Measurements from ENCODE around the gene ACTG2.

The ACTG2 gene

DNA sequence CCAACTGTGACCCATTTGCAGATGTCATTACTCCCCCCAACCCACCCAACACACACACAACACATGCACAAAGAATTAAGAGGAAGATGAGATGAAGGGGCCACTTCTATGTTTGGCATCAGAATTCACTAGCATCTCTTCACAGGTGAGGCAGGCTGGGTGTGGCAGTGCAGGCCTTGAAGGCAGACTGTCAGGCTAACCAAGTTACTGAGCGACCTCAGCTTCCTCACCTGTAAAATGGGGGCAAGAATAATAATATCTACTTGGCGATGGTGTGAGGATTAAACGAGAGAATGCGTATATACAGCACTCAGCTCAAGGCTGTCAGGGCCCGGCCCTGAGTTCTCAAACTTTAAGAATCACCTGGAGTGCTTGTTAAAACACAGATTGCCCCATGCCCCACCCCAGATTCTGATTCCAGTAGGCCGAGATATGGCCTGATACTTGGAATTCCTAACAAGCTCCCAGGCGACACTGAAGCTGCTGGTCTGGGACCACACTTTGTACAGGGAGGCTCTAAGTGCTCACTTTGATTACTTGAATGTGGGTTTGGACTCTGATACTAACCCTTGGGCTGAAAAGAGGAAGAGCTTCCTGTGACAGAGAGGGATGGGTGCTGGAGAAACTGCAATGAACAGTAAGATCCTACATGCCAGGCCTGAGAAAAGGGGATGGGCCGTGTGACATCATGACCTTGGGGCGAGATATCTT, 1.1 kb downstream of the ACTG2 start:
- Histone ChIP-seq H2BK12ac (ENCODE audit: low read length) (no peak overlapping the region), H3K27ac (replicated peaks; ENCODE audit: low read length) (no peak overlapping the region), H2AFZ (ENCODE audit: low read length) (no peak overlapping the region), H3K79me1 (ENCODE audit: low read depth, low read length) (no peaks in the 10 kb centered on the region), H3K4ac (ENCODE audit: low read length) (no peak overlapping the region), H2BK15ac (ENCODE audit: low read length) (no peak overlapping the region), H3K18ac (ENCODE audit: low read length) (no peak overlapping the region), H3K9ac (ENCODE audit: low read depth, low read length, poor library complexity) (no peak overlapping the region), H3K4me1 (ENCODE audit: control insufficient read depth in 2 of 2, insufficient read depth in 1 of 2, low read depth in 1 of 2, low read length in 2 of 2) (peaks cover 6 to 13% of the 10 kb centered on the region in 2 donors), H3K14ac (ENCODE audit: low read length) (no peak overlapping the region), H3K27me3 (ENCODE audit: control insufficient read depth in 3 of 3, insufficient read depth in 3 of 3, low read depth in 1 of 3, low read length in 3 of 3) (peaks cover 0 to 26% (median 0%) of the 10 kb centered on the region in 3 experiments), H3K9me3 (replicated peaks in 1 of 2; ENCODE audit: control insufficient read depth in 2 of 2, insufficient read depth in 1 of 2, low read depth in 1 of 2, low read length in 2 of 2) (no peaks in the 10 kb centered on the region), H4K8ac (ENCODE audit: low read depth, low read length) (no peak overlapping the region), H2BK120ac (ENCODE audit: low read depth, low read length) (no peak overlapping the region), H3K36me3 (replicated peaks in 1 of 2; ENCODE audit: control insufficient read depth in 2 of 2, insufficient read depth in 2 of 2, low read length in 2 of 2) (no peaks in the 10 kb centered on the region), H3K23ac (ENCODE audit: low read depth, low read length, poor library complexity) (no peak overlapping the region), H4K91ac (ENCODE audit: low read depth, low read length, poor library complexity) (no peak overlapping the region), H3K4me3 (ENCODE audit: low read length in 2 of 2) (no peak overlapping the region), H2BK5ac (ENCODE audit: low read length) (no peak overlapping the region), H2AK5ac (ENCODE audit: low read depth, low read length) (no peak overlapping the region), H3K4me2 (ENCODE audit: insufficient read depth, low read length, poor library complexity, severe bottlenecking) (no peak overlapping the region)
- no CpG with 5 or more reads among the region's 9 CpGs for WGBS, 2 donors (ENCODE audit: extremely low coverage in 2 of 2, insufficient read length in 2 of 2, insufficient replicate concordance in 1 of 2)
- DNase-seq (ENCODE audit: low spot score), result no peak

DNA sequence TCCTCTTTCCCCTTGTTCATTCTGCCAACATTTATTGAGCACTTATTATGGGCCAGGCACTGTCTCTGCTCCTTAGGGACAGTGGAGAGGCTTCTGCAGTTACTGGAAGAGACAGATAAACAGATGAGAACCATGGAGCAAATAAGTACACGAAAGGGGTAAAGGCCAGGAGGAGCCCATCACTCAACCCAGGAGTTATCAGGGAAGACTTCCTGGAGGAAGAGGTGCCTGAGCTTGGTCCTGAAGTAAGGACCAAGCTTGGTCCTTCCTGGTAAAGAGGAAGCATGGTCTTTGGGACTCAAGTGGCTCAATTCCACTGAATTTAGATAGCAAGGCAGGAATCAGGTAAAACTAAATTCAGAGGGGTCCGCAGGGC, 1.7 kb downstream of the ACTG2 start:
- Histone ChIP-seq H2BK120ac (ENCODE audit: low read depth, low read length) (no peak overlapping the region), H3K79me1 (ENCODE audit: low read depth, low read length) (no peaks in the 10 kb centered on the region), H3K4me3 (ENCODE audit: low read length in 2 of 2) (no peak overlapping the region), H2BK15ac (ENCODE audit: low read length) (no peak overlapping the region), H3K14ac (ENCODE audit: low read length) (no peak overlapping the region), H2BK12ac (ENCODE audit: low read length) (no peak overlapping the region), H3K9me3 (replicated peaks in 1 of 2; ENCODE audit: control insufficient read depth in 2 of 2, insufficient read depth in 1 of 2, low read depth in 1 of 2, low read length in 2 of 2) (no peaks in the 10 kb centered on the region), H3K27ac (replicated peaks; ENCODE audit: low read length) (no peak overlapping the region), H2AK5ac (ENCODE audit: low read depth, low read length) (no peak overlapping the region), H4K91ac (ENCODE audit: low read depth, low read length, poor library complexity) (no peak overlapping the region), H3K23ac (ENCODE audit: low read depth, low read length, poor library complexity) (no peak overlapping the region), H3K36me3 (replicated peaks in 1 of 2; ENCODE audit: control insufficient read depth in 2 of 2, insufficient read depth in 2 of 2, low read length in 2 of 2) (no peaks in the 10 kb centered on the region), H2AFZ (ENCODE audit: low read length) (no peak overlapping the region), H3K18ac (ENCODE audit: low read length) (no peak overlapping the region), H3K27me3 (ENCODE audit: control insufficient read depth in 3 of 3, insufficient read depth in 3 of 3, low read depth in 1 of 3, low read length in 3 of 3) (peaks cover 0 to 26% (median 0%) of the 10 kb centered on the region in 3 experiments), H2BK5ac (ENCODE audit: low read length) (no peak overlapping the region), H3K4me1 (ENCODE audit: control insufficient read depth in 2 of 2, insufficient read depth in 1 of 2, low read depth in 1 of 2, low read length in 2 of 2) (peaks cover 6 to 13% of the 10 kb centered on the region in 2 donors), H3K9ac (ENCODE audit: low read depth, low read length, poor library complexity) (no peak overlapping the region), H3K4me2 (ENCODE audit: insufficient read depth, low read length, poor library complexity, severe bottlenecking) (no peak overlapping the region), H3K4ac (ENCODE audit: low read length) (no peak overlapping the region), H4K8ac (ENCODE audit: low read depth, low read length) (no peak overlapping the region)
- WGBS, 2 donors (ENCODE audit: extremely low coverage in 2 of 2, insufficient read length in 2 of 2, insufficient replicate concordance in 1 of 2), result no CpG with 5 or more reads among the region's 2 CpGs
- DNase-seq (ENCODE audit: low spot score), result no peak

DNA sequence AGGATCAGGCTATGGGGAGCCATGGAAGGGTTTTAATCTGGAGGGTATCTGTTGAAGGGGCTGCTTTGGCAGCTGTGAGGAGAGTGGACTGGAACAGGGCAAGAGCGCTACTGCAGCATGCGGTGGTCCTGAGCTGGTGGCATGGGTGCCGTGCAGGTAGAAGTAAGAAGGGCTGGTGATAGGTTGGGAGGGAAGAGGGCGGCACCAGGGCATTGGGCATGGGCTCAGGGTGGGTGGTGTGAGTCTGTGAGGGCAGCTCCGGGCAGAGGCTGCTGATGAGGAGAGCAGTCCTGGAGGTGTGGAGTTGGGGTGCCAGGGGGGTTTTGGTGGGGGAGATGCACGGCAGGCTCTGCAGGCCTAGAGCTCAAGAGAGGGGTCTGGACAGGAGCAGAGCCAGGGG, 2.1 kb downstream of the ACTG2 start:
- Histone ChIP-seq H3K4ac (ENCODE audit: low read length) (no peak overlapping the region), H4K8ac (ENCODE audit: low read depth, low read length) (no peak overlapping the region), H3K4me2 (ENCODE audit: insufficient read depth, low read length, poor library complexity, severe bottlenecking) (no peak overlapping the region), H3K23ac (ENCODE audit: low read depth, low read length, poor library complexity) (no peak overlapping the region), H2AFZ (ENCODE audit: low read length) (no peak overlapping the region), H2BK15ac (ENCODE audit: low read length) (no peak overlapping the region), H3K79me1 (ENCODE audit: low read depth, low read length) (no peaks in the 10 kb centered on the region), H4K91ac (ENCODE audit: low read depth, low read length, poor library complexity) (no peak overlapping the region), H3K18ac (ENCODE audit: low read length) (no peak overlapping the region), H3K14ac (ENCODE audit: low read length) (no peak overlapping the region), H2BK12ac (ENCODE audit: low read length) (no peak overlapping the region), H3K4me1 (ENCODE audit: control insufficient read depth in 2 of 2, insufficient read depth in 1 of 2, low read depth in 1 of 2, low read length in 2 of 2) (peaks cover 6 to 13% of the 10 kb centered on the region in 2 donors), H3K9ac (ENCODE audit: low read depth, low read length, poor library complexity) (no peak overlapping the region), H3K36me3 (replicated peaks in 1 of 2; ENCODE audit: control insufficient read depth in 2 of 2, insufficient read depth in 2 of 2, low read length in 2 of 2) (no peaks in the 10 kb centered on the region), H3K9me3 (replicated peaks in 1 of 2; ENCODE audit: control insufficient read depth in 2 of 2, insufficient read depth in 1 of 2, low read depth in 1 of 2, low read length in 2 of 2) (no peaks in the 10 kb centered on the region), H2AK5ac (ENCODE audit: low read depth, low read length) (no peak overlapping the region), H2BK120ac (ENCODE audit: low read depth, low read length) (no peak overlapping the region), H3K4me3 (ENCODE audit: low read length in 2 of 2) (no peak overlapping the region), H3K27me3 (ENCODE audit: control insufficient read depth in 3 of 3, insufficient read depth in 3 of 3, low read depth in 1 of 3, low read length in 3 of 3) (peaks cover 0 to 26% (median 0%) of the 10 kb centered on the region in 3 experiments), H3K27ac (replicated peaks; ENCODE audit: low read length) (no peak overlapping the region), H2BK5ac (ENCODE audit: low read length) (no peak overlapping the region)
- DNase-seq (ENCODE audit: low spot score), result no peak
- WGBS, 2 donors (ENCODE audit: extremely low coverage in 2 of 2, insufficient read length in 2 of 2, insufficient replicate concordance in 1 of 2), result no CpG with 5 or more reads among the region's 6 CpGs

DNA sequence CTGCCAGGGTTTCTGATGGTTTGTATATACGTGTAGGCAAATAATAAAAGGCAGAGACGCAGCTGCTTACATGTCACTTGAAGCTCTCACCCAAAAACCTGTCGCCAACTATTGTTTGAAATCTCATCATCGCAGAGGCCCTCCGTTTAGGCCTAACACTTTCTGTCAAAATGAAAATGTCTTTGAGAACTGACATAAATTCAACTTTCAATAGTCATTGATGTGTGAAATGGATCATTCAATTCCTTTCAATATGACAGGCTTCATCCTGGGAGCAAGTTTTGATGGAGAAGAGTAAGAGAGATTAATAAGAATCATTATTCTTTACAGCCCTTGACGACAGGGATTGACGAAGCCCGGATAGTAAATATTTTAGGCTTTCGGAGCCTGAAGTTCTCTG, 2.7 kb downstream of the ACTG2 start:
- no peak overlapping the region for H3K4ac ChIP-seq (ENCODE audit: low read length)
- H3K14ac ChIP-seq (ENCODE audit: low read length), result no peak overlapping the region
- peaks cover 0 to 22% (median 0%) of the 10 kb centered on the region in 3 experiments for H3K27me3 ChIP-seq (ENCODE audit: control insufficient read depth in 3 of 3, insufficient read depth in 3 of 3, low read depth in 1 of 3, low read length in 3 of 3)
- H2AFZ ChIP-seq (ENCODE audit: low read length), result no peak overlapping the region
- no peaks in the 10 kb centered on the region for H3K9me3 ChIP-seq (replicated peaks in 1 of 2; ENCODE audit: control insufficient read depth in 2 of 2, insufficient read depth in 1 of 2, low read depth in 1 of 2, low read length in 2 of 2)
- H3K36me3 ChIP-seq (replicated peaks in 1 of 2; ENCODE audit: control insufficient read depth in 2 of 2, insufficient read depth in 2 of 2, low read length in 2 of 2), result no peaks in the 10 kb centered on the region
- no peak overlapping the region for H3K9ac ChIP-seq (ENCODE audit: low read depth, low read length, poor library complexity)
- no peak overlapping the region for H2BK5ac ChIP-seq (ENCODE audit: low read length)
- H4K91ac ChIP-seq (ENCODE audit: low read depth, low read length, poor library complexity), result no peak overlapping the region
- no peak overlapping the region for H3K18ac ChIP-seq (ENCODE audit: low read length)
- H3K4me3 ChIP-seq (ENCODE audit: low read length in 2 of 2), result no peak overlapping the region
- H4K8ac ChIP-seq (ENCODE audit: low read depth, low read length), result no peak overlapping the region
- H3K4me2 ChIP-seq (ENCODE audit: insufficient read depth, low read length, poor library complexity, severe bottlenecking), result no peak overlapping the region
- no CpG with 5 or more reads among the region's 9 CpGs for WGBS, 2 donors (ENCODE audit: extremely low coverage in 2 of 2, insufficient read length in 2 of 2, insufficient replicate concordance in 1 of 2)
- H3K79me1 ChIP-seq (ENCODE audit: low read depth, low read length), result no peaks in the 10 kb centered on the region
- H2AK5ac ChIP-seq (ENCODE audit: low read depth, low read length), result no peak overlapping the region
- H3K27ac ChIP-seq (replicated peaks; ENCODE audit: low read length), result no peak overlapping the region
- no peak overlapping the region for H2BK15ac ChIP-seq (ENCODE audit: low read length)
- H3K4me1 ChIP-seq (ENCODE audit: control insufficient read depth in 2 of 2, insufficient read depth in 1 of 2, low read depth in 1 of 2, low read length in 2 of 2), result peaks cover 6 to 13% of the 10 kb centered on the region in 2 donors
- H3K23ac ChIP-seq (ENCODE audit: low read depth, low read length, poor library complexity), result no peak overlapping the region
- no peak overlapping the region for H2BK12ac ChIP-seq (ENCODE audit: low read length)
- no peak overlapping the region for H2BK120ac ChIP-seq (ENCODE audit: low read depth, low read length)
- no peak for DNase-seq (ENCODE audit: low spot score)
